ENCODE results near the gene KCNQ1. TPM values are rescaled to one million over a fixed set of nuclear protein-coding genes. Genes with fewer than 3 reads are reported as not detected.

KCNQ1 gene
- total and polyA plus RNA-seq, 7 donors, result 0.48 to 3.1 (median 1.1) TPM

DNA sequence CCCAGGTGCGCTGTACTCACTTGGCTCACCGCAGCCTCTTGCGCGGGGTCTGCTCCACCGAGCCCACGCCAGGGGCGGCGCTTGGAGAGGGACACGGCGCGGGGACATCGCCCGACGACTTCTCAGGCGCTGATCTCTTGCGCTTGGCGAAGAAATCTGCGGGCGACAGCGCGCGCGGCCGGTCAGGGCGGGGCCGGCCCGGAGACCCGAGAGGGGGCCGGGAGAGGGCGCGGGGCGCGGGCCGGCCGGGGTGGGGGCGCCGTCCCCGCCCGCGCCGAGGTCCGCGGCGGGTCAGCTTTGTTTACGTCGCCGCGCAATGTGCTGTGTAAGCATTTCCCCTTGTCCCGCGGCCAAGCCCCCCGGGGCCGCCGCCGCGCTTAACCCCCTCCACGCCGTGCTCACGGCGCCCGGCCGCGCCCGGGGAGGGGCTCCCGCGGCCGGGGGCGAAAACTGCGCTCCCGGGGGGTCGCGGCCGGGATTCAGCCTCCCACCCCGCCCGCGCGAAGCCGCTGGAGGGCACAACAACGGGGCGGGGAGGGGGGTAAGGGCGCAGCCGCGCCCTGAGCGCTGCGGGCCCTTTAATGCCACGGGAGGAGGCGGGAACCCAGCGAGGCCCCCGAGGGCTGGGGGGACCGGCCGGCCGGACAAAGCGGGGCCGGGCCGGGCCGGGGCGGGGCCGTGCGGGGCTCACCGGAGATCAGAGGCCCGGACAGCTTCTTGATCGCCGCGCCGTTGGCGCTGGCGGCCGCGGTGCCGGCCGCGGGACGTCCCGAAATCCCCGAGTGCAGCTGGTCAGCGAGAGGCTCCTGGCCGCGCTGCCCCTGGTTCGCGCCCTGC, 439.4 kb downstream of the KCNQ1 start:
- Histone ChIP-seq H3K4me3 (peak overlapping the region; percentile 88), H3K27ac (peak overlapping the region; percentile 81), H3K36me3 (ENCODE audit: insufficient read depth in 1 of 2, low read depth in 1 of 2) (no peaks in the 10 kb centered on the region), H3K4me1 (peaks cover 16% of the 10 kb centered on the region), H3K9me3 (no peaks in the 10 kb centered on the region), H3K27me3 (ENCODE audit: insufficient read depth in 3 of 3, low read length in 2 of 3) (no peaks in the 10 kb centered on the region)
- WGBS, 3 donors, result 0 to 1% (median 1%) methylated on average over 39 to 119 of the region's 119 CpGs
- TF ChIP-seq, protein P1, sequence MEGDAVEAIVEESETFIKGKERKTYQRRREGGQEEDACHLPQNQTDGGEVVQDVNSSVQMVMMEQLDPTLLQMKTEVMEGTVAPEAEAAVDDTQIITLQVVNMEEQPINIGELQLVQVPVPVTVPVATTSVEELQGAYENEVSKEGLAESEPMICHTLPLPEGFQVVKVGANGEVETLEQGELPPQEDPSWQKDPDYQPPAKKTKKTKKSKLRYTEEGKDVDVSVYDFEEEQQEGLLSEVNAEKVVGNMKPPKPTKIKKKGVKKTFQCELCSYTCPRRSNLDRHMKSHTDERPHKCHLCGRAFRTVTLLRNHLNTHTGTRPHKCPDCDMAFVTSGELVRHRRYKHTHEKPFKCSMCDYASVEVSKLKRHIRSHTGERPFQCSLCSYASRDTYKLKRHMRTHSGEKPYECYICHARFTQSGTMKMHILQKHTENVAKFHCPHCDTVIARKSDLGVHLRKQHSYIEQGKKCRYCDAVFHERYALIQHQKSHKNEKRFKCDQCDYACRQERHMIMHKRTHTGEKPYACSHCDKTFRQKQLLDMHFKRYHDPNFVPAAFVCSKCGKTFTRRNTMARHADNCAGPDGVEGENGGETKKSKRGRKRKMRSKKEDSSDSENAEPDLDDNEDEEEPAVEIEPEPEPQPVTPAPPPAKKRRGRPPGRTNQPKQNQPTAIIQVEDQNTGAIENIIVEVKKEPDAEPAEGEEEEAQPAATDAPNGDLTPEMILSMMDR (IDR thresholded peaks at IDR 0.05), result no peak
- intact Hi-C loops (cut with DNase I), result loop anchor here (1.0 to 10.0 kb wide), 3 partner anchors 102 to 189 kb away; partner anchors contain the start of gene KCNQ1OT1 (in 1 of the 2)
- DNase-seq, result peak; percentile 67 to 78
- ATAC-seq, result peak in 3 of 4 donors; percentile 47 to 61 (median 48)

DNA sequence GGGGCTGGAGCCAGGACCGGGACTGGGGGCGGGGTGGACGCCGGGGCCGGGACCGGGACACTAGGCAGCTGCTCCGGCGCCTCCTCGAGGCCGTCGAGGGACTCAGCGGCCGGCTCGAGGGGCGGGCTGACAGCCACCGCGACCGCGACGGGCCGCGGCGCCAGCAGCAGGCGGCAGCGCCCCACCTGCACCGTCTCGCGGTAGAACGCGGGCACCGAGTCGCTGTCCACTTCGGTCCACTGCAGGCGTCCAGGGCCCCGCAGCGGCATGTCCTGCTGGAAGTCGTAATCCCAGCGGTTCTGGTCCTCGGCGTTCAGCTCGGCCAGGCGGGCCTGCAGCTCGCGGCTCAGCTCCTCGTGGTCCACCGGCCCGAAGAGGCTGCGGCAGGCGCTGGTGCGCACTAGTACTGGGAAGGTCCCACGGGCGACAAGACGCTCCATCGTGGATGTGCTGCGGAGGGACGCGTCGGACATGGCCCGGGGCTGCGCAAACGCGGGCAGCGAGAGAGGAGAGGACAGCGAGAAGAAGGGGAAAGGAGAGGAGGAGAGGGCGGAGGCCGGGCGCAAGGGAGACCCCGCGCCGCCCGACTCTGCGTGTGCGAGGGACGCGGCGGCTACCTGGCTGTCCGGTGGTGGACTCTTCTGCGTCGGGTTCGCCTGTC, 440.3 kb downstream of the KCNQ1 start:
- Histone ChIP-seq H3K27me3 (ENCODE audit: insufficient read depth in 3 of 3, low read length in 2 of 3) (no peaks in the 10 kb centered on the region), H3K27ac (peak overlapping the region; percentile 76), H3K36me3 (ENCODE audit: insufficient read depth in 1 of 2, low read depth in 1 of 2) (no peaks in the 10 kb centered on the region), H3K9me3 (no peaks in the 10 kb centered on the region), H3K4me3 (peak overlapping the region; percentile 88), H3K4me1 (peaks cover 16% of the 10 kb centered on the region)
- TF ChIP-seq, protein P1 (IDR thresholded peaks at IDR 0.05), result peak; percentile 26
- WGBS, 3 donors, result 0 to 1% (median 0%) methylated on average over 29 to 80 of the region's 80 CpGs
- ATAC-seq (peak; percentile 8 to 50 (median 42)), DNase-seq (peak; percentile 63 to 77)
- intact Hi-C loops (cut with DNase I), result loop anchor here (5.0 to 10.0 kb wide), 2 partner anchors 190 to 578 kb away; partner anchors contain the start of gene KCNQ1OT1 (in 1 of the 2)

DNA sequence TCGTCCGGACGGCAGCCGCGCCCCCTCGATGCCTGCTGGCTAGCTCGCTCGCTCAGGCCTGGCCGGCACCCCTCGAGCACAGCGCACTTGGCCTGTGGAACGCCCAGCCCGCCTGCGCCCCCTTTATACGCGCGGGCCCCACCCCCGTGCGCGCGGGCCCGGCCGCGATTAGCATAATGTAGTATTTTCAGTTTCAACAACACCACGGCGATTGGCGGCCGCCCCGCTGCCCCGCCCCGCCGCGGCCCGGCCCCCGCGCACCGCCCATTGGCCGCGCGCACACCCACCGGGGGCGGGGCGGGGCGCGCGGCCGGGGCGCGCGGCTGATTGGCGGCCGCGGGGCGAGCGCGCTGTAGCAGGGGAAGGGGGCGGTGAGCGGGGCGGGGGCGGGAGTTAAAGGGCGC, 440.9 kb downstream of the KCNQ1 start, which contains the start of gene CDKN1C:
Gene CDKN1C (minus strand): TSS at position 98 of the 404 bp plus-strand sequence. CDS start 319 bp downstream, outside the sequence.
- TF ChIP-seq, protein P1 (IDR thresholded peaks at IDR 0.05), result no peak
- 0% methylated on average over 31 to 61 of the region's 61 CpGs for WGBS, 3 donors
- peak; percentile 89 to 93 for DNase-seq
- Histone ChIP-seq H3K9me3 (no peaks in the 10 kb centered on the region), H3K27me3 (ENCODE audit: insufficient read depth in 3 of 3, low read length in 2 of 3) (no peaks in the 10 kb centered on the region), H3K36me3 (ENCODE audit: insufficient read depth in 1 of 2, low read depth in 1 of 2) (no peaks in the 10 kb centered on the region), H3K4me1 (peaks cover 16% of the 10 kb centered on the region), H3K27ac (peak within 1 kb of the TSS; percentile 81), H3K4me3 (peak within 1 kb of the TSS; percentile 88)
- intact Hi-C loops (cut with DNase I), result loop anchor here (5.0 to 10.0 kb wide), 2 partner anchors 191 to 578 kb away; partner anchors contain the start of gene KCNQ1OT1 (in 1 of the 2)
- peak; percentile 81 to 84 (median 82) for ATAC-seq

DNA sequence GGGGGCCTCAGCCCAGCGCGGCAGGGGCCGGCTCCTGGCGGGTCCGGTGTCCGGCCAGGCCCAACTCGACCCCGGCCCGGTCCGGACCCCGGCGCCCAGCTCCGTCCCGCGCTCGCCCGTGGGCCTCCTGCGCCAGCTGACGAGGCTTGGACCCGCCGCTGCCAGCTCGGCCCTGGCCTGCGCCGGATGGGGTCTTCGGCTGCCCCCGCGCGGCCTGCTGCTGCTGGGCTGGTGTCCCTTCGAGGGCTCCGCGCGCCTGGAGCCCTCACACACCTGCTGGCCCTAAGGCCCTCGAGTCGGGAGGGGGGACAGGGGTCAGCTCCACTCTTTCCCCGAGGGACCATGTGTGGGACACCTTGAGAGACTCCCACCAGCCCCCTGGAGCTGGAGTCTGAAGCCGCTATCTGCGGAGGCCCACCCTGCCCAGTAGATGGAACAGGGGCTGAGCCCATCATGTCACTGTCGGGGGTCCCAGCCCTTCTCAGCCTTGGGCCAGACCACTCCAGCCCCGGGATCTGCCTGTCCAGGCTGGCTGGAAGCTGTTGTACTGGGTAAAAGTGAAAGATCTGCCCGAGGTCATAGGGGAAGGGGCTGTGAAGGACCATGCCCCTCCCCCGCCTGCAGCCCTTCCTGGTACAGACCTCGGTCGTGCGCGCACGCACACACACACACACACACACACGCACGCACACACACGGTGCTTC, 441.5 kb downstream of the KCNQ1 start:
- Histone ChIP-seq H3K9me3 (no peaks in the 10 kb centered on the region), H3K27me3 (ENCODE audit: insufficient read depth in 3 of 3, low read length in 2 of 3) (no peaks in the 10 kb centered on the region), H3K4me1 (peaks cover 16% of the 10 kb centered on the region), H3K36me3 (ENCODE audit: insufficient read depth in 1 of 2, low read depth in 1 of 2) (no peaks in the 10 kb centered on the region), H3K4me3 (peak overlapping the region; percentile 88), H3K27ac (peak overlapping the region; percentile 34)
- 11 to 19% (median 16%) methylated on average over 35 to 49 of the region's 49 CpGs for WGBS, 3 donors
- ATAC-seq (peak; percentile 3 to 25 (median 15)), DNase-seq (peak; percentile 49 to 72)
- intact Hi-C loops (cut with DNase I), result loop anchor here (5.0 to 10.0 kb wide), 2 partner anchors 192 to 579 kb away; partner anchors contain the start of gene KCNQ1OT1 (in 1 of the 2)
- TF ChIP-seq, protein P1 (IDR thresholded peaks at IDR 0.05), result no peak

Measured in psoas muscle (tissue), 8 donors.